Activated gamma-delta T cell (primary cell): ENCODE results near the gene MKX.
"Not testable (repeated sequence)": the region's sequence is repeated elsewhere in the genome, so short reads cannot be mapped to it uniquely, and the experiment has no call there.

ENCODE experiments used
- DNase-seq: peaks from one replicate; lab custom pipeline; 2025; lab: John Stamatoyannopoulos, UW

The MKX gene

DNA sequence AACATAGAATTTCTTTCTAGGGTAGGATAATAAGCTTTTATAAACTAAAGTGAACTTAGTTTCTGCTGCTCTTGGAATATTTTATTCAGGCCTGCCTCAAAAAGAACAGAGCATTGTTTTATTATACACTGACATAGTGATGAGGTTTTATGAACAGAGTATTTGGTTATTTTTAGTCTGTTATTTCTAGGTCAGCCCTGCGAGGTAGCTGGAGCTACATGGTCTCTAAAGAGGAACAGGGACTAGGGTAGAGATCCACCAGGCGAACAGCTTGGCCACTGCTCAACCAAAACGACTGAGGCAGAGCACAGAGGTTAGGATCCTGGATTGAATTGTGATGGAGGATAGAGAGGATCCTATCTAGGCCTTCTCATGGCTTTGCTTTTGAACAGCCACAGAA is 53.0 kb downstream of the MKX start:
- no peak for DNase-seq

DNA sequence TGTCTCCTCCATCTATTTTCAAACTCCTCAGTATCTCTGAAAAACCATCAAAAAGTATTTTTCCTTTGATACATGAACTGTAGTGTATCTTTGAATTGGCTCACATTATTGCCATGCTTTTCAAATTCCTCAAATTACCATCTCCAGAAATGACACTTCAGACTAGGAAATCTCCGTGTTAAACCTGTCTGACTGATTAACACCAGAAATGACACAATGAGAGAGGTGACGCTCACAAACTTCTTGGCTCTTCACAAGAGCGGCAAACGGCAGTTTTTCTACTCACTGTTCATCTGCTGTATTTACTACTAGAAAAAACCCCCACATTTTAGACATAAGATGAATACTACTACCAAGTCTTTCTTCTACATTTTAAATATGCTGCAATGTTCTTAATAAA is 56.6 kb downstream of the MKX start:
- DNase-seq, result no peak

DNA sequence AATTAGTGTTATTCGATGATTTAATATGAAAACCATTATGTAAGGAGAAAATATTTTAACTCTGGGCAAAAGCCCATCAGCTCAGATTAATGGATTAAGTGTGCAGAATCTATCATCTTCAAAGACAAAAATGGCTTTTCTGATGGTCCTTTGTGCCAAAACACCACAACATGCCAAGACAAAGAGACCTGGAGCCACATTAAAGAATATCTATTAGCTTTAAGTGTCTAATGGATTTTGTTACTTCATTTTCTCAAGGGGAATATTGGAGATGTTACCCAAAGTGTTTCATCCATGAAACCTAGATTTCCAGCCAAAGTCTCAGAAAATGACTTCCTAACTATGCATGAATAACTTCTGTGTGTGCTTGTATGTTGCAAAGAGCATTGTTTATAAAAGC is 57.3 kb downstream of the MKX start:
- no peak for DNase-seq

DNA sequence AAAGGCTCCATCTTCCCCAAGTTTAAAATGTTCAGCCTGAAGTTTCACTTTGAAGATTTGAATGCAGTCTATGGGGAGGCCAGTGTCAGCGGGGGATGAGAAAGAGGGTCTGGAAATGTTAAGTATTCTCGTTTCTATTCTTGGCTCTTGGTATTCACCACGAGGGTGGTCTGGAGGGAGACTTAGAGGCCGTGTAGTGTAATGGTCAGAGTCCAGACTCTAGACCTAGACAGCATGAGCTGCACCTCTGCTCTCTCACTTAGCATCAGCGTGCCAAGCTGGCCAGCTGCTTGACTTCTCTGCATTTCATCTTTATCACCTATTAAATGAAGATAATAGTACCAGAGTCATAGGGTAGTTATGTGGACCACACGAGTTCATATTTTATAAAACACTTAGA is 57.9 kb downstream of the MKX start:
- DNase-seq, result no peak

DNA sequence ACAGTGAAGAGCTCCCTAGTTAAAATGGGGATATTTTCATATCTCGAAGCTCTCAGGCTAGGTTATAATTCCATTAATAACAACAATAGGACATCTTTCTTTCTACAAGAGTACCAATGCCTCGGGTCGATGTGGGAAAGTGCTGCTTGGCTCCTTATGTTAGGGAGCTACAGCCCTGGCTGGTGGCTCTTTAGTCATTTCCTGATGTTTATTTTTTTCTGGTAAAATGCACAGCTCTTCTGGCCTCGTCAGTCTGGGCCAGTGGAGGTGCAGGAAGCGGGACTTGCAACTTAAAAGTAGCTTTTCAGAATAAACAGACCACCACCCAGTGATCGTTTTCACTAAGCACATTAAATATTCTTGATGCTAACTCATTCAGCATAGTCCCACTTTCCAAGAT is 58.3 kb downstream of the MKX start:
- no peak for DNase-seq

DNA sequence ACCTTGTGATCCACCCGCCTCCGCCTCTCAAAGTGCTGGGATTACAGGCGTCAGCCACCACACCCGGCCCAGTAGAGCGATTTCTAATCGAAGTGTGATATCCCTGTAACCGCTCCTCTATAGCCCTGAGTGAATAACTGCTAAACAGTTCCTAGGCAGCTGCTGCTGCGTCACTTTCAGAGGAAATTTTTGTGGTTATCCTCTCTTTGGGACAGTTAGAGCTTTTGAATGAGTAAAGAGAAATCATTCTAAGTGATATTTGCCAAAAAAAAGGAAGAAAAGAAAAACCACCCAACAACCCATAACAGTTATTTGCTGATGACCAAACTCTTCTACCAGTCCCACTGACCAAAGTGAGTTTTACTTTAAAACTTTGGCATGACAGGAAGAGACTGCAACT is 59.9 kb downstream of the MKX start:
- DNase-seq, result no peak

DNA sequence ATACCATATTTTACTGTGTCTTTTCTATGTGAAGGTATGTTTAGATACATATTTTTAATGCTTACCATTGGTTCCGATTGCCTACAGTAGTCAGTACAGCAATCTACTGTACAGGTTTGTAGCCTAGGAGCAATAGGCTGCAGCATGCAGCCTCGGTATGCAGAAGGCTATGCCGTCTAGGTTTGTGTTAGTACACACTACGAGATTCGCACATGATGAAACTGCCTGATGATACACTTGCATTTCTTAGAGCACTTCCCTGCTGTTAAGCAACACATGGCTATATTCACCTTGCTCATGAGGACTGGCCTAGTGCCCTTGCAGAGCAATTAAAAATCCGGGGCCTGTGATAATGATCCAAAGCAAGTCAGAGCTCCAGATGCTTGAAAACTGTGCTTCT is 62.4 kb downstream of the MKX start:
- DNase-seq, result no peak

DNA sequence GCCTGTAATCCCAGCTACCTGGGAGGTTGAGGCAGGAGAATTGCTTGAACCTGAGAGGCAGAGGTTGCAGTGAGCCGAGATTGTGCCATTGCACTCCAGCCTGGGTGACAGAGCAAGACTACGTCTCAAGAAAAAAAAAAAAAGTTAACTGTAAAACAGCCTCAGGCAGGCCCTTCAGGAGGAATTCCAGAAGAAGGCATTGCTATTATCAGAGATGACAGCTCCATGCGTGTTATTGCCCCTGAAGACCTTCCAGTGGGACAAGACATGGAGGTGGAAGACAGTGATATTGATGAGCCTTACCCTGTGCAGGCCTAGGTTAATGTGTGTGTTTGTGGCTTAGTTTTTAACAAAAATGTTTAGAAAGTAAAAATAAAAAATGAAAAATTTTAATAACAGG is 63.8 kb downstream of the MKX start:
- not testable (repeated sequence) for DNase-seq

DNA sequence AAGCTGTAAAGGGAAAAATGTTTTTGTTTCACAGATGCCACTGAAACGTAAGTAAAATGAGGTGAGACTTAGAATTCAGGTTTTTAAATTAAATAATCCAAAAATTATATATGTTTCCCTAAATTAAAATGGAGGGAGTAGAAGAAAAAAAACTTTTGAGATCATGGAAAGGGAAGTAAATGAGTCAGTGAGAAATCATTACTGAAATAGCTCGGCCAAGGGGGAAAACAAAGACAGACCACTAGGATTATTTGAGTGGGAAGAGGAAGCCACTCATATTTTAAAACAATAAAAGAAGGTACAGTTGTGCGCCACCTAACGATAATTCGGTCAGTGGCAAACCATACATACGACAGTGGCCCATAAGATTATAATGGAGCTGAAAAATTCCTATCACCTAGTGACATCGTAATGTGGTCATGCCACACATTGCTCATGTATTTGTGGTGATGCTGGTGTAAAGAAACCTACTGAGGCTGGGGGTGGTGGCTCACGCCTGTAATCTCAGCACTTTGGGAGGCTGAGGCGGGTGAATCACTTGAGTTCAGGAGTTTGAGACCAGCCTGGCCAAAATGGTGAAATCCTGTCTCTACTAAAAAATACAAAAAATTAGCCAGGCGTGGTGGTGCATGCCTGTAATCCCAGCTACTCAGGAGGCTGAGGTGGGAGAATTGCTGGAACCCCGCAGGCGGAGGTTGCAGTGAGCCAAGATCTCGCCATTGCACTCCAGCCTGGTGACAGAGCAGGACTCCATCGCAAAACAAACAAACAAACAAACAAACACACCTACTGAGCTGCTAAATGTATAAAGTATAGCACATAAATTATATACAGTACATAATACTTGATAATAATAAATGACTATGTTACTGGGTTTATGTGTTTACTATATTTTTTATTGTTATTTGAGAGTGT is 64.7 kb downstream of the MKX start:
- no peak for DNase-seq

DNA sequence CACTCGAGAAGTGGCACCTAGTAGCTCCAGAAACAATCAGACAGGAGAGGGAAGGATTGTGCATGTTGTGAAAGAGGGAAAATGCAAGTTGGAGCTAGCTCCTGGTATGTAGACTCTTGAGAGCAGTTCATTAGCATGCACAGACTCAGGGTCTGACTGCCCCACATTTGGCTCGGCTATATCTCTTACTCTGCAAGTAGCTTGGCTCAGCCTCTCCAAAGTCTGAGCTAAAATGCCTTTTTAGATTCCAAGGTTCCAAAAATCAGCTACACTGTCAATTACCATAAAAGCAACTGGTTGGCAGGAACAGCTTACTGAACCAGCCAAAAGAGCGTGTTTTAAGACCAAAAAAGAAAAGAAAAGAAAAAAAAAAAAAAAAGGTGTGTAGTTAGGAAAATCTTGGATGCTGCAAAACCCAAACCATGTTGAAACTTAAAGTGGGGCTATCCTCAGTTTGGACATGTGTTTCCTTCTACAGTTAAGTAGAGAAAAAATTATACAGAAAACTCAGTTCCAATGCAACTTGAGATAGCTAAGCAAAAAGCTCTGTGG is 65.5 kb downstream of the MKX start:
- no peak for DNase-seq

DNA sequence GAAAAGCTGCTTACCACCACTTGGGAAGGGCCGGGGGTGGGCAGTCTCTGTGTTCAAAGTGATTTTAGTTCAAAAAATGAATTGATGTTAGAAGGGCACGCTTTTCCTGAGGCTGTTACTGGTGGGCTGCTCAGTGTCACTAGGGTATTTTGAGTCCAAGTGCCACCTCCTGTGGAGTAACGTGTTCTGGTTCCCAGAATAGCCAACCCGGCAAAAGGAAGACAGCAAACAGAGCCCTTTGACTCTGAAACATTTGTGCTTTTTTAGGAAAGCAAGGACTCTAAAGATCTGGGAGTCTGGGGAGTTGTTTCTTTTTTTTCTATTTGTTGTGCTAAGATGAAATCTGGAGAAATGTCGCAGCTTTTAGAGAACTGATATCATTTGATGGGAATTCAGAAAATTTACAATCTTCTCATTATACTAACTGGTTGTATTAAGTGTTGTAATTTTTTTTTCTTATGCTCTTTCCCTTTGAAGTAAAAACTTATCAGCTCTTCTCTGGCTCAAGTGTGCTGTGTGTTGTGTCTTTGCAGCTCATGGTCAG is 66.2 kb downstream of the MKX start:
- no peak for DNase-seq

DNA sequence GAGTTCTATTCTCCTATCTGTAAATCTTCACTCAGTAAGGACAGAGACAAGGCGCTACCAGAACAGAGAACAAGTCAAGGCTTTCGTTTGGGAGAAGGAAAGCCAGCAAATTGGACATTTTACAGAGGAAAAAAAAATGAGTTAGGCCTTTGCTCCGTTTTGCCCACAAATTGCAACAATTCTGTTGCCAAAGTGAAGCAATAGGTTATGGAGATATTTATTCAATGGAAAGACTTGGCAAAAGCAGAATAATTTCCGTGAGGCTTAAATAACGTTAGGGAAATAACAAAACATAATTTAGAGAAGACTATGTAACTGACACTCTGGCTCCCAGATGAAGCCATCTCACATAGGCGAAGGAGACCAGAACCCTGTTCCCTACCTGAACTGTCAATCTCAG is 67.5 kb downstream of the MKX start:
- no peak for DNase-seq

DNA sequence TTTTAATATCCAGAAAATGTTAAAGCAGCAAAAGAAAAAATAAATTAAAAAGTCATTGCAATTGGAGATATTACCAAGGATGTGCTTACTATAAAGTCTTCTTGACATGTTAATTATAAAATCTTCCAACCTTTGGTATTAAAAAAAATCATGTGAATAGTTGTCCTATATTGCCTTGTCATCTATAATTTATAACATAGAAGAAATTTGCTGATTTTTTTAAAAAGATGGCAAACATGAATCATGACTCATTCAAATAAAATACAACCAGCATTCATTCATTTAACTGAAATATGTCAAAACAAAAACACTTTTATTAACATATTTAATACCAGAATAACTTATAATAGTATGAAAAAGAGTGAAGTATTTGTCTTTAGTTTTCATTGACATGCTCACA is 72.6 kb downstream of the MKX start:
- no peak for DNase-seq

DNA sequence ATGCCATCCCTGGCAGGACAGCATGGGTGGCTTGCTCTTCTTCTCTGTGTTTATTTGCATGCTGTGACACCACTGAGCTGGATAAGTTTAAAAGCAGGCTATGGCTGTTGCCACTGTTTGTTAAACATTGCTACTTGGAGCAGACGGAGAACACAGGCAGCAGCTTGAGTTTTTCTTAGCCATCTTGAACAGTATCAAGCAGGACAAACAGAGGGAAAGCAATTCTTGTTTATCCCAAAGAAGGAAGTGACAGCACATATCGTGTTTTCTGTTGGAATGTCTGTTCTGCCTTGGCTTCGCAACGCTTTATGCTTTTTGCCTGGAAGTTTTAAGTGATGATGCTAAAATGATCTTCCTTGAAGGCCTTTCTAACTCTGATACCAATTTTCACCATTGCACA is 73.8 kb downstream of the MKX start:
- DNase-seq, result no peak

DNA sequence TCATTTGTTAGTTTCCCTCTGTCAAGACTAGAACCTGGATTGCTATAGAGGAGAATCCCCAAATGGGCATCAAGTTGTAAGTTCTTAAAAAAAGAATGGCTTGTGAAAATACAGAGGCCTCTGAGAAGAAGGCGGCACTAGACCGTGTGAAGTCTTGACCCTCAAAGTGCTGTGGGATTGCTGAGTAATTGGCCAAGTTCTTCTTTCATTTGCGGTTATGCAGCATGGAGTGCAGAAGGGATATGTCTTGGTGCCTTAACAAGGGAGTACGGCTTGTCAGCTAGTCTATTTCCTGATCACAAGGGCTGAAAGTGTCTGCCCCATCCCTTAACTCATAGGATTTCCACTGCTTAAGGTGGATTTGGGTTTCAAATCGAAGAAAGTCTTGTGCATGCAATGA is 81.2 kb downstream of the MKX start:
- DNase-seq, result no peak

DNA sequence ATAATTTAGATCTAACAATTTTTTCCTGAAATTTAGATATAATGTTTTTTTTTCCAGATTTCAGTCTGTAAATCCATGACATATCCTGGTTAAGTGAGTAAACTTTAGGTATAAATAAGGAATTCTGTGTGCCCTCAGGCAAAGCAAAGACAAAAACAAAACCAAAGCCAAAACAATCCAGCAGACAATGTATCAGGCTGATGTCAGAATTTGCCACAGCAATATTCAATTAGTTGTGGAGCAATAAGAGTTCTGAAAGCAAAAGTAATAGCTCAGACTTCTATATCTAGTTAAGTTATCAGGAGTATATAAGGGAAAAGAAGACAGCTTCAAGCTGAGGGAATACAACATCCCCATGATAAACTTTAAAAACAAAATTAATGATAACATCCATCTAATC is 82.0 kb downstream of the MKX start:
- no peak for DNase-seq

DNA sequence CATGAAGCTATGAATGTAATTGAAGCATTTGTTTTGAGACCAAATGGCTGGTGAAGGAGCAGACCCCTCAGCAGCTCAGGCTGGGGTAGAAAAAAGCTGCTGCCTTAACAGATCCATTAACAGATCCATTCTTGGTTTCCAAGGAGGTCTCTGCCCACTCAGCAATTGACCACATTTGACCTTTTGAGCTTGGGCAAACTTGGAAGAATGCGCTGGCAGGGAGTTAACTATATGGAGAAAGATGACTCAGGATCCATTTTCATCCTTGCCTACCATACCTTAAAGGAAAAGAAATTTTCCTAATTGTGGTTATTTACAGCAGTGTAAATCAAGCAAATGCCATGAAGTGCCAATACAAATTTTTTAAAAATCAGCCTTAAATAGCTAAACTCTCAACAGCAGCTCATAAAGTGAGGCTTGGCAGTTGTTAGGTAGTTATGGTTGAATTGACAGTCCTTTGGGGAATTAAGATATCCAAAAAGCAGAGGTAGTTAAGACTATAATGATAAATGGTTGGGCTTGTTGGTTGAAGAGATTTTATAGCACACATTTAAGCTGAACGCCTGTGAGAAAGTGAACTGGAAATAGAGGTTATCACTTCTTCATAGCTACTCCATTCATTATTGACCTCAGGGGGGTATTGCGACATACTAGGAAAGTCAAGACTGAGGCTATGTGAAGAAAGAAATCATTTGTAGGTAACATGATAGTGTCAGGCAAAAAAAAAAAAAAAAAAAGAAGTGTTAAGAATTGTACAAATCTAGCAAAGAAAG is 83.9 kb downstream of the MKX start:
- DNase-seq, result no peak

DNA sequence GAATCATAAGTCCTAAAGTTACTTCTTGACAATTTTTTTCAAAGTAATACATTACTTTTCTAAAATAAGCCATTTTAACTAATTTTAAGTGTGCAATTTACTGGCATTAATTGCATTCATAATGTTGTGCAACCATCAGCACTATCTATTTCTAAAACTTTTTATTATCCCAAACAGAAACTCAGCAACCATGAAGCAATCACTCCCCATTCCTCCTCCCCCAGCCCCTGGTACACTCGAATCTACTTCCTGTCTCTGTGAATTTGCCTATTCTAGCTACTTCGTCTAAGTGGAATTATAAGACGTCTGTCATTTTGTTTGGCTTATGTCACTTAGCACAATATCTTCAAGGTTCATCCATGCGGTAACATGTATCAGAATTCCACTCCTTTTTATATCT is 84.9 kb downstream of the MKX start:
- DNase-seq, result no peak

DNA sequence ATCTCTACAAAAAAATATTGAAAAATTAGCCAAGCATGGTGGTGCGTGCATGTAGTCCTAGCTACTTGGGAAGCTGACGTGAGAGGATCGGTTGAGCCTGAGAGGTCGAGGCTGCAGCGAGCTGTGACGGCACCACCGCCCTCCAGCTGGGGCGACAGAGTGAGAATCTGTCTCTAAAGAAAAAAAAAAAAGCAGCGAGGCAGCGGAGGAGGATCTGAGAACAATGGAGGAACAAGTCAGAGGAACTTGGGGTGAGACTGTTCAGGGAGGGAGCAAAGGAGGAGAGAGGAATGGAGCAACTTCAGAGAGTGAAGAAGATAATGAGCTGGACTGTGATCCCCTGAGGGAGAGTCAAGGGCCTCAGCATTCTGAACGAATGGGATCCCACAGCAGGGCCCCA is 85.4 kb downstream of the MKX start:
- DNase-seq, result no peak

DNA sequence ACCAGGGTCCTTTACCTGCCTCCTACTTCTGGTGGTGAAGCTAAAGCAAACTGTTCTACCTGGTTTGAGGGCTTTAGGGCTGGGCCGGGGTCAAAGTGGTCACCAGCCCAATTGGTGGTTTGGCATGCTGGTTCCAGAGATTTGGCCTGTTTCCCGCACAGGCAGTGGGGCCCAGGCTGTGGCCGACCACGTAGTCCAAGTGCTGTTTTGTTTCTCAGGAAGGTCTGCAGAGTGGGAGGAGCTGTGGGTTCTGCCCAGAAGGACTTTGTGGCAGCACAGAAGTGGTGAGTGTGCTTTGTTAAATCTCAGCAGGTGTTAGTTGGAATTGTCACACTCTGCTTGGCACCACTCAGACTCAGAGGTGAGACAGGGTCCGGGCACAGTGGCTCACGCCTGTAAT is 85.8 kb downstream of the MKX start:
- no peak for DNase-seq

DNA sequence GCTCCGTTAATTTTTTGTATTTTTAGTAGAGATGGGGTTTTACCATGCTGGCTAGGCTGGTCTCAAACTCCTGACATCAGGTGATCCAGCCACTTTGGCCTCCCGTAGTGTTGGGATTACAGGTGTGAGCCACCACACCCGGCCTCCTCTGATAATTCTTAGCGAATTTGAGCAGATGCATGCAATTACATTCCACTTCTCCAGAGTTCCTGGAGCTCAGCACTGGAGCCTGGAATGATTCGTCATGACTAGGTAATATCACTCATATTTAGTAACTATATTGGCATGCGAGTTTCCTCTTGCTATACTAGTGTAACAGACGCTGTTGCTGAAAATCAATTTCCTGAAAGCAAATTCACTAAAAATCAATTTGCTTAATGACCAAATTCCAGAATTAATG is 86.8 kb downstream of the MKX start:
- DNase-seq, result no peak

DNA sequence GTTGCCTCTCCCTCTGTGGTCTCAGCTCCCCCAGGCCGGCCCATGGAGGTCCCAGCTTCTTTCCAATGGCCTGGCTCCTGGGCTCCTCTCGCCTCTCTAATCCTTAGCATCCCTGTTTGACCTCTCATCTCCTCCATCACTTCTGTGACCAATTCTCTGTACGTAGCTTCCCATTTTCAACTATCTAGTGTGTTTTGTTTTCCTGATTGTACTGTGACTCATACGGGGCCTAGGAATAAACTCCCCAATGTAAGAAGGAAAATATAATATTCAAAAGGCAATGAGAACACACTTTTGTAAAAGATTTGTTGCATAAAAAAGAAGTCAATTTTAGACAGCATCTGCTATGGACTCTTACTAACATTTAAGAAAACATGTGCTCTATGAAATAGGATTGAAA is 90.3 kb downstream of the MKX start:
- DNase-seq, result no peak

DNA sequence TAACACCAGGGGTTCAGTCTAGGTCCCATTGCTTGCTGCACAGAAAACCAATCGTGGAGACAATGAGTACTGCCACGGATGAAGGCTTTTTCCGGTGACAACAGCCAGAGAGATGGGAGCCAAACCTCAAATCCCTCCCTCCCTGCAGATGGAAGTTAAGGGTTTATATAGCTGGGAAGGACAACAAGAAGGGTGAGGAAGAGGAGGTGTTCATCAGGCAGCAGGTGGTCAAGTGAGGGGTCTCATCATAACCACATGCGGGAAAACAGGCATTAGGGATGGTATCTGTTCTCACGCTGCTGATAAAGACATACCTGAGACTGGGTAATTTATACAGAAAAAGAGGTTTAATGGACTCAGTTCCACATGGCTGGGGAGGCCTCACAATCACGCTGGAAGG is 91.3 kb downstream of the MKX start:
- no peak for DNase-seq
